Retinal pigment epithelial cell (primary cell): ENCODE measurements around the gene YJEFN3.

Source experiments
- DNase-seq: peaks from one replicate; pipeline ENCODE4 v3.0.0-alpha.2; 2010; ENCODE audit warnings: low read depth
- H3K4me3 ChIP-seq: 2 replicates; pipeline ENCODE4 v1.5.1; 2011; ENCODE audit warnings: mild to moderate bottlenecking, low read length, control low read depth, moderate library complexity
- CTCF ChIP-seq: conservative IDR thresholded peaks from 2 replicates; pipeline ENCODE4 v1.5.1; 2011; ENCODE audit warnings: low read depth, low read length, control low read depth, inconsistent platforms

Gene YJEFN3

GRCh38 chr19:19525611-19526380 lies 2.9 kb upstream of the YJEFN3 start:
- peak; percentile 7 for TF ChIP-seq CTCF
- no peak for DNase-seq
- H3K4me3 ChIP-seq, result no peak overlapping the region

- no peak overlapping the region for H3K4me3 ChIP-seq
- no peak for DNase-seq
These were observed 1.9 kb upstream of the YJEFN3 start for GRCh38 chr19:19526581-19527370.

GRCh38 chr19:19527371-19527656 lies 1.4 kb upstream of the YJEFN3 start:
- no peak for TF ChIP-seq CTCF

More at GRCh38 chr19:19526581-19527370, 1.9 kb upstream of the YJEFN3 start:
- TF ChIP-seq CTCF, result no peak

GRCh38 chr19:19527674-19528625 lies 761 bp upstream of the YJEFN3 start:
- no peak for DNase-seq
- no peak for TF ChIP-seq CTCF
- H3K4me3 ChIP-seq, result no peak overlapping the region

More at GRCh38 chr19:19527371-19527656, 1.4 kb upstream of the YJEFN3 start:
- H3K4me3 ChIP-seq, result no peak overlapping the region
- DNase-seq, result no peak

GRCh38 chr19:19529783-19530422 lies 1.2 kb downstream of the YJEFN3 start:
- no peak for TF ChIP-seq CTCF
- DNase-seq, result no peak
- no peak overlapping the region for H3K4me3 ChIP-seq

- no peak for DNase-seq
- H3K4me3 ChIP-seq, result no peak overlapping the region
- TF ChIP-seq CTCF, result no peak
These were observed 1.7 kb downstream of the YJEFN3 start for GRCh38 chr19:19530423-19530804.
